HepG2 (cell line): Measurements from ENCODE around the gene SEC63. TPM values are rescaled to one million over a fixed set of nuclear protein-coding genes. Genes with fewer than 3 reads are reported as not detected.
"Not testable (repeated sequence)": the region's sequence is repeated elsewhere in the genome, so short reads cannot be mapped to it uniquely, and the experiment has no call there.

Experiments used
- DR1 ChIP-seq: sonication (generic); formaldehyde crosslinking; IDR thresholded peaks from 2 replicates; pipeline ENCODE4 v1.8.0; 2021; ENCODE audit warnings: mild to moderate bottlenecking, missing genetic modification reagents, inconsistent platforms
- FOXA1 ChIP-seq, 2 experiments: fragments of 450-650 bp in 1 of 2; sonication (generic) in 1 of 2; formaldehyde crosslinking in 1 of 2; IDR thresholded peaks; 2 replicates each; pipeline versions ENCODE4 v1.4.0 to v1.6.1; 2016 to 2020; ENCODE audit warnings: missing genetic modification reagents in 1 of 2
- GABPB1 ChIP-seq: IDR thresholded peaks from 2 replicates; pipeline ENCODE4 v1.6.1; 2016; ENCODE audit warnings: mild to moderate bottlenecking, missing genetic modification reagents, moderate library complexity, missing compliant biosample characterization
- HDAC1 ChIP-seq: sonication (generic); formaldehyde crosslinking; IDR thresholded peaks from 2 replicates; pipeline ENCODE4 v1.5.1; 2020; ENCODE audit warnings: mild to moderate bottlenecking, missing genetic modification reagents
- HIVEP1 ChIP-seq: sonication (generic); formaldehyde crosslinking; IDR thresholded peaks from 2 replicates; pipeline ENCODE4 v1.4.0; 2020; ENCODE audit warnings: mild to moderate bottlenecking, missing genetic modification reagents
- KAT8 ChIP-seq: IDR thresholded peaks from 2 replicates; pipeline ENCODE4 v1.6.1; 2016; ENCODE audit warnings: missing genetic modification reagents, missing compliant biosample characterization
- PITX1 ChIP-seq: sonication (generic); formaldehyde crosslinking; IDR thresholded peaks from 2 replicates; pipeline ENCODE4 v1.5.1; 2020; ENCODE audit warnings: mild to moderate bottlenecking, missing genetic modification reagents
- POLR2G ChIP-seq: fragments of 200-400 bp; formaldehyde crosslinking; IDR thresholded peaks from 2 replicates; pipeline ENCODE4 v1.6.1; 2018; ENCODE audit warnings: mild to moderate bottlenecking, low read depth, low read length, moderate library complexity
- SPEN ChIP-seq: sonication (generic); formaldehyde crosslinking; IDR thresholded peaks from 2 replicates; pipeline ENCODE4 v1.5.1; 2020; ENCODE audit warnings: low read depth, mild to moderate bottlenecking, missing genetic modification reagents
- TARDBP ChIP-seq: sonication (generic); formaldehyde crosslinking; IDR thresholded peaks from 2 replicates; pipeline ENCODE4 v1.8.0; 2022; ENCODE audit warnings: mild to moderate bottlenecking, missing genetic modification reagents
- YEATS2 ChIP-seq: sonication (generic); formaldehyde crosslinking; IDR thresholded peaks from 2 replicates; pipeline ENCODE4 v1.4.0; 2020; ENCODE audit warnings: missing genetic modification reagents, borderline replicate concordance
- ZFX ChIP-seq: sonication (generic); formaldehyde crosslinking; IDR thresholded peaks from 2 replicates; pipeline ENCODE4 v1.4.0; 2020; ENCODE audit warnings: mild to moderate bottlenecking, low read depth, missing genetic modification reagents, moderate library complexity
- ZMYM3 ChIP-seq: sonication (generic); formaldehyde crosslinking; IDR thresholded peaks from 2 replicates; pipeline ENCODE4 v1.5.1; 2020; ENCODE audit warnings: mild to moderate bottlenecking, missing genetic modification reagents
- ZMYM4 ChIP-seq: sonication (generic); formaldehyde crosslinking; IDR thresholded peaks from 2 replicates; pipeline ENCODE4 v1.8.1; 2023; ENCODE audit warnings: mild to moderate bottlenecking, missing genetic modification reagents
- ZNF274 ChIP-seq: sonication (generic); formaldehyde crosslinking; IDR thresholded peaks from 2 replicates; pipeline ENCODE4 v1.5.1; 2020; ENCODE audit warnings: mild to moderate bottlenecking, missing genetic modification reagents
- ZNF556 ChIP-seq: sonication (generic); formaldehyde crosslinking; IDR thresholded peaks from 2 replicates; pipeline ENCODE4 v1.4.0; 2020; ENCODE audit warnings: mild to moderate bottlenecking, missing genetic modification reagents, borderline replicate concordance
- ZNF605 ChIP-seq: sonication (generic); formaldehyde crosslinking; IDR thresholded peaks from 2 replicates; pipeline ENCODE4 v1.8.0; 2022; ENCODE audit warnings: mild to moderate bottlenecking, missing genetic modification reagents
- ZNF761 ChIP-seq: sonication (generic); formaldehyde crosslinking; conservative IDR thresholded peaks from 2 replicates; pipeline ENCODE4 v1.4.0; 2020; ENCODE audit warnings: mild to moderate bottlenecking, missing genetic modification reagents
- ZNF768 ChIP-seq: sonication (generic); formaldehyde crosslinking; IDR thresholded peaks from 2 replicates; pipeline ENCODE4 v1.4.0; 2020; ENCODE audit warnings: missing genetic modification reagents
- polyA plus RNA-seq, 8 experiments: library from polyadenylated mRNA; depleted of rRNA in 3 of 8; stranded (reverse) in 7 of 8; unstranded in 1 of 8; fragments of >200 nt; fragmentation: Illumina TruSeq in 4 of 8; extraction: Trizol in 4 of 8; gene quantifications; 2 replicates each; pipeline versions ENCODE4 v1.2.1 to v1.2.3, GENCODE V29; 2011 to 2016; ENCODE audit warnings: low read depth in 4 of 8, missing spikeins in 1 of 8, mixed read lengths in 1 of 8; ENCODE audit not compliant: insufficient read depth in 1 of 8
- total RNA-seq, 5 experiments: library from RNA; depleted of rRNA; stranded (reverse); fragments of >200 nt; fragmentation: Illumina TruSeq; extraction: Trizol; gene quantifications; 2 replicates each; pipeline ENCODE4 v1.2.3, GENCODE V29; 2016; ENCODE audit warnings: low read depth in 1 of 5
- TF ChIP-seq, protein P1 (sequence below): IDR thresholded peaks from 2 replicates; pipeline ENCODE4 v1.6.1; 2016; ENCODE audit warnings: mild to moderate bottlenecking
- TF ChIP-seq, protein P2 (sequence below): IDR thresholded peaks from 2 replicates; pipeline ENCODE4 v1.4.0; 2020; ENCODE audit warnings: mild to moderate bottlenecking, missing genetic modification reagents
- TF ChIP-seq, protein P3 (sequence below): sonication (generic); formaldehyde crosslinking; conservative IDR thresholded peaks from 2 replicates; pipeline ENCODE4 v1.4.0; 2020; ENCODE audit warnings: mild to moderate bottlenecking, missing genetic modification reagents, moderate library complexity

SEC63 gene
- total and polyA plus RNA-seq, 2 of the 13 experiments (the other 11 are each of a cell fraction or from before 2014, with no cell fraction given), result 20.2 to 45.9 TPM

- TF ChIP-seq KAT8 (CRISPR knock-in tag) (0 out of 2 replicates have a peak, but pooled peaks have one; percentile 49), HDAC1 (CRISPR knock-in tag) (0 out of 2 replicates have a peak, but pooled peaks have one; percentile 28), TARDBP (CRISPR knock-in tag) (peak; percentile 29; the same call in 1 of the 2 replicates), FOXA1 (CRISPR knock-in tag; IDR thresholded peaks at IDR 0.05) (peak; percentile 91), ZFX (CRISPR knock-in tag) (peak; percentile 85), DR1 (0 out of 2 replicates have a peak, but pooled peaks have one; percentile 25), ZNF761 (CRISPR knock-in tag) (0 out of 2 replicates have a peak, but pooled peaks have one; percentile 28), ZMYM3 (CRISPR knock-in tag) (0 out of 2 replicates have a peak, but pooled peaks have one; percentile 30), SPEN (CRISPR knock-in tag) (peak; percentile 28; the same call in 1 of the 2 replicates), PITX1 (CRISPR knock-in tag) (0 out of 2 replicates have a peak, but pooled peaks have one; percentile 30), GABPB1 (CRISPR knock-in tag) (peak; percentile 23; the same call in 1 of the 2 replicates), ZNF605 (peak; percentile 46; the same call in 1 of the 2 replicates), ZMYM4 (CRISPR knock-in tag) (peak; percentile 57), ZNF768 (CRISPR knock-in tag) (0 out of 2 replicates have a peak, but pooled peaks have one; percentile 49), ZNF556 (CRISPR knock-in tag) (peak; percentile 28; the same call in 1 of the 2 replicates), ZNF274 (0 out of 2 replicates have a peak, but pooled peaks have one; percentile 40), POLR2G (peak; percentile 54; the same call in 1 of the 2 replicates), YEATS2 (CRISPR knock-in tag) (peak; percentile 32; the same call in 1 of the 2 replicates), HIVEP1 (peak; percentile 64; the same call in 1 of the 2 replicates)
- TF ChIP-seq FOXA1 (IDR thresholded peaks at IDR 0.05), result not testable (repeated sequence)
- TF ChIP-seq, protein P1, sequence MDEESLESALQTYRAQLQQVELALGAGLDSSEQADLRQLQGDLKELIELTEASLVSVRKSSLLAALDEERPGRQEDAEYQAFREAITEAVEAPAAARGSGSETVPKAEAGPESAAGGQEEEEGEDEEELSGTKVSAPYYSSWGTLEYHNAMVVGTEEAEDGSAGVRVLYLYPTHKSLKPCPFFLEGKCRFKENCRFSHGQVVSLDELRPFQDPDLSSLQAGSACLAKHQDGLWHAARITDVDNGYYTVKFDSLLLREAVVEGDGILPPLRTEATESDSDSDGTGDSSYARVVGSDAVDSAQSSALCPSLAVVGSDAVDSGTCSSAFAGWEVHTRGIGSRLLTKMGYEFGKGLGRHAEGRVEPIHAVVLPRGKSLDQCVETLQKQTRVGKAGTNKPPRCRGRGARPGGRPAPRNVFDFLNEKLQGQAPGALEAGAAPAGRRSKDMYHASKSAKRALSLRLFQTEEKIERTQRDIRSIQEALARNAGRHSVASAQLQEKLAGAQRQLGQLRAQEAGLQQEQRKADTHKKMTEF (CRISPR knock-in tag), result peak; percentile 53; the same call in 1 of the 2 replicates
- TF ChIP-seq, protein P2, sequence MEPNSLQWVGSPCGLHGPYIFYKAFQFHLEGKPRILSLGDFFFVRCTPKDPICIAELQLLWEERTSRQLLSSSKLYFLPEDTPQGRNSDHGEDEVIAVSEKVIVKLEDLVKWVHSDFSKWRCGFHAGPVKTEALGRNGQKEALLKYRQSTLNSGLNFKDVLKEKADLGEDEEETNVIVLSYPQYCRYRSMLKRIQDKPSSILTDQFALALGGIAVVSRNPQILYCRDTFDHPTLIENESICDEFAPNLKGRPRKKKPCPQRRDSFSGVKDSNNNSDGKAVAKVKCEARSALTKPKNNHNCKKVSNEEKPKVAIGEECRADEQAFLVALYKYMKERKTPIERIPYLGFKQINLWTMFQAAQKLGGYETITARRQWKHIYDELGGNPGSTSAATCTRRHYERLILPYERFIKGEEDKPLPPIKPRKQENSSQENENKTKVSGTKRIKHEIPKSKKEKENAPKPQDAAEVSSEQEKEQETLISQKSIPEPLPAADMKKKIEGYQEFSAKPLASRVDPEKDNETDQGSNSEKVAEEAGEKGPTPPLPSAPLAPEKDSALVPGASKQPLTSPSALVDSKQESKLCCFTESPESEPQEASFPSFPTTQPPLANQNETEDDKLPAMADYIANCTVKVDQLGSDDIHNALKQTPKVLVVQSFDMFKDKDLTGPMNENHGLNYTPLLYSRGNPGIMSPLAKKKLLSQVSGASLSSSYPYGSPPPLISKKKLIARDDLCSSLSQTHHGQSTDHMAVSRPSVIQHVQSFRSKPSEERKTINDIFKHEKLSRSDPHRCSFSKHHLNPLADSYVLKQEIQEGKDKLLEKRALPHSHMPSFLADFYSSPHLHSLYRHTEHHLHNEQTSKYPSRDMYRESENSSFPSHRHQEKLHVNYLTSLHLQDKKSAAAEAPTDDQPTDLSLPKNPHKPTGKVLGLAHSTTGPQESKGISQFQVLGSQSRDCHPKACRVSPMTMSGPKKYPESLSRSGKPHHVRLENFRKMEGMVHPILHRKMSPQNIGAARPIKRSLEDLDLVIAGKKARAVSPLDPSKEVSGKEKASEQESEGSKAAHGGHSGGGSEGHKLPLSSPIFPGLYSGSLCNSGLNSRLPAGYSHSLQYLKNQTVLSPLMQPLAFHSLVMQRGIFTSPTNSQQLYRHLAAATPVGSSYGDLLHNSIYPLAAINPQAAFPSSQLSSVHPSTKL (CRISPR knock-in tag), result peak; percentile 56
- TF ChIP-seq, protein P3, sequence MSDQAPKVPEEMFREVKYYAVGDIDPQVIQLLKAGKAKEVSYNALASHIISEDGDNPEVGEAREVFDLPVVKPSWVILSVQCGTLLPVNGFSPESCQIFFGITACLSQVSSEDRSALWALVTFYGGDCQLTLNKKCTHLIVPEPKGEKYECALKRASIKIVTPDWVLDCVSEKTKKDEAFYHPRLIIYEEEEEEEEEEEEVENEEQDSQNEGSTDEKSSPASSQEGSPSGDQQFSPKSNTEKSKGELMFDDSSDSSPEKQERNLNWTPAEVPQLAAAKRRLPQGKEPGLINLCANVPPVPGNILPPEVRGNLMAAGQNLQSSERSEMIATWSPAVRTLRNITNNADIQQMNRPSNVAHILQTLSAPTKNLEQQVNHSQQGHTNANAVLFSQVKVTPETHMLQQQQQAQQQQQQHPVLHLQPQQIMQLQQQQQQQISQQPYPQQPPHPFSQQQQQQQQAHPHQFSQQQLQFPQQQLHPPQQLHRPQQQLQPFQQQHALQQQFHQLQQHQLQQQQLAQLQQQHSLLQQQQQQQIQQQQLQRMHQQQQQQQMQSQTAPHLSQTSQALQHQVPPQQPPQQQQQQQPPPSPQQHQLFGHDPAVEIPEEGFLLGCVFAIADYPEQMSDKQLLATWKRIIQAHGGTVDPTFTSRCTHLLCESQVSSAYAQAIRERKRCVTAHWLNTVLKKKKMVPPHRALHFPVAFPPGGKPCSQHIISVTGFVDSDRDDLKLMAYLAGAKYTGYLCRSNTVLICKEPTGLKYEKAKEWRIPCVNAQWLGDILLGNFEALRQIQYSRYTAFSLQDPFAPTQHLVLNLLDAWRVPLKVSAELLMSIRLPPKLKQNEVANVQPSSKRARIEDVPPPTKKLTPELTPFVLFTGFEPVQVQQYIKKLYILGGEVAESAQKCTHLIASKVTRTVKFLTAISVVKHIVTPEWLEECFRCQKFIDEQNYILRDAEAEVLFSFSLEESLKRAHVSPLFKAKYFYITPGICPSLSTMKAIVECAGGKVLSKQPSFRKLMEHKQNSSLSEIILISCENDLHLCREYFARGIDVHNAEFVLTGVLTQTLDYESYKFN (CRISPR knock-in tag), result peak; percentile 21
Observed at GRCh38 chr6:107860144-107860543, 97.9 kb downstream of the SEC63 start (continued).
